Daoy (cell line): ENCODE measurements around the gene ARL15. TPM values are rescaled to one million over a fixed set of nuclear protein-coding genes. Genes with fewer than 3 reads are reported as not detected.
A peak's percentile ranks its signal among the peaks of the same experiment; 100 is the strongest.

ENCODE experiments used
- DNase-seq: peaks from one replicate; pipeline ENCODE4 v3.0.0-alpha.2; 2015; ENCODE audit warnings: low read depth
- total RNA-seq: library from RNA; depleted of rRNA; stranded (reverse); fragments of >200 nt; shearing (Covaris generic); gene quantifications from 2 replicates; pipeline ENCODE4 v1.2.3, GENCODE V29; 2014

Gene ARL15
- total RNA-seq, 1 experiment from 2014 or later, result 5.9 TPM

DNA sequence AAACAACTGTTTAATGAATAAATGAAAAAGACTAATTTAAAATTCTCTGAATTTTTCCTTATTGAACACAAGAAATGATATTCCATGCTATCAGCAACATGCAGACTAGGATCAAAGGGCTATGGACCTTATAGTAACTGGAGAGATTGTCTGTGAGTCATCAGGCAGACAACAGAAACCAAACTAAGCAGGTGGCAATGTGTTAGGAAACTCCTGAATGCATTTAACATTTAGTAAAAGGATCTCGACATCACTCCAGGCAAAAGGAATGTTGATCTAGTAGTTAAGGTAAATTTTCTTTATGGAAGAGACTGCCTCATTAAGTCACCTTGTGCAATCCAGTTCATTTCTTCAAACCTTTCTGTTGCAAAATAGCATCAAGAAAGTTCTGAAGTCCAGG, 58.4 kb downstream of the ARL15 start:
- DNase-seq, result no peak

DNA sequence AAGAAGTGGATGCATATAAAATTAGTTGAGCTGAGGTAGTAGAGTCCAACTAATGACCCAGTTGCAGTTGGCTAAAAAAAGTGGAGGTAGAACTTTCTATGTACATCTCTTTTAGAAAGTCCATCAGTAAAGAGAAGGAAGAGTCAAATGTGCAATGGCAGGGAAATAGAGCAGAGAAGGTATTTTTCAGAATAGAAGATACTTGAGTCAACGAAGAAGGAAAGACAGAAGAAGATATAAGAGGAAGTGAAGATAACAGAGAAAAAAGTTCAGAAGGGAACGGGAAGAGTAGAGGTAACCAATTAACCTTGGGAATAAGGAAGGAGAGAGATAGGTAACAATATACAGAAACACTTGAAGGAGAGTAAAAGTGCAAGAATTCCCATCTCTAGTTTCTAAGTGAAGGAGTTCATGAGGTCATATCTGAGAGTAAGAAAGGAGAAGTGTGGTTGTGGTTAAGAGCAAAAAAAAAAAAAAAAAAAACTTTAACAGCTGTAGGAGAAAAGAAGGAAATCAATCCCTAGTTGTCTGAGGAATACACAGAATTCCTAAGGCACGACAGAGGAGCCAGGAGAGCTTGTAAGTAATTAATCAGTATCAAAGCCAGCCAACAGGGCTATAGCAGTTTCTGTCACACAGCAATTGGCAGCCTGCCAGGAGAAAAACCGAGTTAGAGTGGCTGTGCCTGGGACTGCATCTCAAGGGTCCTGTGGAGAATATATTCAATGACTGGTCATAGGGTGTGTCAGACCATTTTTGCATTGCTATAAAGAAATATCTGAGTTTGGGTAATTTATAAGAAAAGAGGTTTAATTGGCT, 61.0 kb downstream of the ARL15 start:
- peak; percentile 10 for DNase-seq

DNA sequence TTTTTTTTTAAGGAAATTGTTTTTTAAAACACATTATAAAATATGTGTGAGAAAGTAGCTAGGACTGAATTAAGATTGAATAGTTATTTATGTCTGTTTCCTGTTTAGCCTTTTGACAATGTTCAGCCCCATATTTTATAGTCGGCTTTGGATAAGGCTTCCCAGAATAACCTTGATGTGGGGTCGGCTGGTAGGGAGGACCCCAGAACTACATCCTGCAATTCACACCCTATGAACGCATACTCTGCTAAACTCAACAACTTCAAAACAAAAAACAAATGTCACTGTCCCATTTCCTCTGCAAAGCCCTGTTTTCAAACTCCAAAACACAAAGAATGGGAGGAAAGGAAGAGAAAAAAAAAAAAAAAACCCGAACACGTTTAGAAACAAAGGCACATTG, 63.1 kb downstream of the ARL15 start:
- no peak for DNase-seq

DNA sequence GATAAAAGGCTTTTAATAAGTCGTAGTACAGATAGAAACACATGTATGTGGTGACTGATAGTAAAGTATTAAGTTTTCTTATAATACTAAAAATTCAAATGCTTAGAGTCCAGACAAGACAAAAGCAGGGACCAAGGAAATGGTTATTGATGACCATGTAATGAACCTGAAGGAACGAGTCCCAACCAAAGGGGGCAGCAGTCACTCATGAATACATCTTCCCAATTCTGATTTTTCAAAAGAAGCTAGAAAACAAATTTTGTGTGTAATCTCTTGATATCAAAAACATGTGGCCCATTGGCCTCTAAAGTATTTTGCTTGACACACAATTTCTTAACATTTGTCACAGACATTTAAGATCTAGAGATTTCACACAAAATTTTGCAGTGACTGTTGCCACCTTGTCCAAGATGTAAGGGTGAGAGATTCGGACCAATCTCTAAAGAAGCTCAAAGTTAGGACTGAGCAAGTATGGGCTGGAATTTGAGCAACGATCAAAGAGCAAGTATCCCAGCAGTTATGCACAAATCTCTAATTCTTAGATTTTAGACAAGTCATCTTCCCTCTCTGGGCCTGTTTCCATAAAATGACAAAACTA, 66.8 kb downstream of the ARL15 start:
- DNase-seq, result peak; percentile 37

DNA sequence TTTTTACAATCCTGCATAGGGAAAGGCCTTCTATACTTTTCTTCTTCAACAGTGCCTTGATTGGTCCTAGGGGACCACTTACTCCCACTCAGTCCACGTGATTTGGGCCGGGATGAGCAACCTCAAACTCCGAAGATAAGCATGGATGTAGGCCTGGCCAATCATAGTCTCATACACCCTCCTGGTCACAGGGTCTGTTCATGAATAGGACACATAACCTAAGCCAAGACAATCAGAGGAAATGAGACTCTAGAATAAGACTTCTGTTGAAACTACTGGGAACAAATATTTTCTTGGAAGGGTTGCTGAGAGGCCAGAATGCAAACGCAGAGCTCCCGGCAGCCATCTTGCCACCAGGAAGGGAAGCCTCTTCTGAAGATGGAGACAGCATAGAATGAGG, 68.1 kb downstream of the ARL15 start:
- DNase-seq, result no peak

DNA sequence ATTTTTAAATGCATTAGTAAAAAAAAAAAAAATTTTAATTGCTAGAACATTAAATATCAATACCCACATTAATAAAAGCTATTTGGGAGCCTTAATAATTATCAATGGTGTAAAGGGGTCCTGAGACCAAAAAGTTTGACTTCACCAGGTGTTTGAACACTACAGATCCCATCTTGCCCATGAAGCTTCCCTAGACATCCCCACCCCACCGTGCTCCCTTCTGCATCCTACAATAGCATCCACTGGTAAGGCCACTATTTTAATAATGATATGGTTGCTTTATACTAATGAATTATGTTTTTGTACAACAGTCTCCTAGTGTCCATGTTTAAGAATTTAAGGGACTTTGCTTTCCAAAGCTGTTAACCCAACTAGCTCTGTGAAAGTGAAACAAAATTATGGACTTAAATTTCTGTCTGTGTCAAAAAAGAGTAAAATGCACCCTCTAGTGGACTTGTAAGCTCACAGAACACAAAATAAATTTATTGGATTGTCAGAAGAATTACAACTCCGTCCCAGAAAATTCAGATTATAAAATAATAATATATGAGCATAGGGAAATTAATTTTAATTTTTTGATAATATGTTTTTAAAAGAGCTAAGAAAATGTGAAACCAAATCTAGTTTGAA, 76.0 kb downstream of the ARL15 start:
- no peak for DNase-seq

DNA sequence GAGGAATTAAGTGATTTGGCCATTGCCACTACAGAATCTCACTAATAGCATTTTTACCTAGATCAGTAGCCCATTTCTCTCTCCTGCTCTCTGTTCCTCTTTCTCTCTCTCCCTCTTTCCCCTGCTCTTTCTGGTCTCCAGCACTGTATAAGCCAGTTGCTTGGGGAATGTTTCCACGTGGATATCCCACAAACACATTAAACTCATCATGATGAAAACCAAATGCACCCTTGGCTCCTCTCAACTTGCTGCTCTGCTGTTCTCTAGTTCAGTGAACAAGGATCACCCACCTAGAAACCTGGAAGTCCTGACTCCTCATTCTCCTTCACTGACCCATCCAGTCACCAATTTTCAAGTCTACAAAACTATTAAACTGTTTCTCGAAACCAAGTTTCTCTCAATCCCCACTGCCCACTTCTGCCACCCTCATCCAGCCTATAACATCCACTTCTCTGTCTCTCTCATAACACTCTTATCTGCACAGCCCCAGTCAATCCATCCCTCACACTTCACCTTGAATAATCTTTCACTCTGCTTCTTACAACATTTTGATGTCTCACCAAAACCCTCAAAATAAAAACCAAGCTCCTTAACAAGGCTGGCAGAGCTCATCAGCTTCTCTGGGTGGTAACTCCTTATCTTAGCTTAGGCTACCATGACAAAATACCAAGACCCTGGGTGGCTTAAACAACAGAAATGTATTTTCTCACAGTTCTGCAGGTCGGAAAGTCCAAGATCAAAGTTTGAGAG, 79.3 kb downstream of the ARL15 start:
- DNase-seq, result no peak

DNA sequence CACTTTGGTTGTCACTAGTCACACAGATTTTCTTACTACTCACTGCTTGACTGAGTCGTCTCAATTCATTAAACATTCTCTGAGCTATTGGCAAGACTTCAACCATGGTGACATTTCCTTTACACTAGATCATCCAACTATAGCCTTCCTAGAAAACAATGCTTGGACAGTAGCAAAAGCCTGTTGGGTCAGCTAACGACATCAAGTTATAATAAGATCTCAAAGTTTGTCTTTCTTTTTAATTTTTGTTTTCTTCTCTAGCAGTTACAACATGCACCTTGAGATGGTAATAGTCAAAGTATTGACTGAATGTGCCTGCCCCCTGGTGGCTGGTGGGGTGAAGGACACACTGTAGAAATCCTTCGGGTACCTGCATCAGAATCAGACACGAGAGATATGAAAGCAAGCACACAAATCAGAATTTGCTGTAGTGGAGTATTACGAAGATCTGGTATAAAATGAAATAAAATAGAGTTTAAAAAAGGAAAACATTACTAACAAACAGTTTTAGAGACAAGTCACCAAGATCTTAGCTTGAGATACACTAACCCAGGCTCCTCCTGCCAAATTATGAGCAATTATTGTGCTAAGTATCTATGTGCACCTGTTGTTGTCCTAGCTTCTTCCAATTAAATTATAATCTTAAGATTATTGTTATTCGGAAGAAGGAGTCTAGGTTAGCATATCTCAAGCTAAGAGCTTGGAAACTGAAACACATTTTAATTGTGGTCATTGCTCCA, 81.2 kb downstream of the ARL15 start:
- peak; percentile 50 for DNase-seq

DNA sequence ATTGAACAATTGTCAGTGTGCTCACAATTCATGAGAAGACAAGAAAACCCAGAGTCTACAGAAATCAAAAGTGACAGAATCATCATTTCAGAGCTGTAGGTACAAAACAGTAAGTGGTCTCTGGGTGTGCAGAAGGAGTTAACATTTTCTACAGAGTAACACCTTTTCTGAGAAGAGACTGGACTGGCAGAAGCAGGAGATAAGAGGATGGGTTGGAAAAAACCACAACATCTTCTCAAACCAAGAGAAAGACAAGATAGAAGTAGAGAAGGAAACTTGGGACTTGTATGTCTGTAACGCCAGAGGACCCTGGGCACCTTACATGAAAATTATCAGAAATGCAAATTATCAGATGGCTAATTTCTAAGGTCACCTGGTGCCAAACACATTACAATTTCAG, 82.6 kb downstream of the ARL15 start:
- no peak for DNase-seq

DNA sequence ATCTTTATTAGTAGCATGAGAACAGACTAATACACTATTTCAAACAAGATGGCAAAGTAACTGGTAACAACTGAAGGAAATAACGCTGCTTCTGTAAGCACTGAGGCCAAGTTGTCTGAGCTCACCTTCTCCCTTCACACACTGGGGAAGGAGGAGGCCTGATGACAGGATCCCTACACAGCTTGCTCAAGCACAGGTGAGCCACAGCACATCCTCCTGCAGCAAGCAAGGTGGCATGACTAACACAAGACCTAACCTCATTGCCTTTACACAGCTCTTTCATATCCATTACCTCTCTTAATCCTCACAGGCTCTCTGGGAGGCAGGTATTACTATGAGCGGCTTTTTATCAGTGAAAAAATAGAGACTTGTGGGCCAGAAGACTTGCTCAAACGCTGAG, 83.3 kb downstream of the ARL15 start:
- DNase-seq, result no peak

DNA sequence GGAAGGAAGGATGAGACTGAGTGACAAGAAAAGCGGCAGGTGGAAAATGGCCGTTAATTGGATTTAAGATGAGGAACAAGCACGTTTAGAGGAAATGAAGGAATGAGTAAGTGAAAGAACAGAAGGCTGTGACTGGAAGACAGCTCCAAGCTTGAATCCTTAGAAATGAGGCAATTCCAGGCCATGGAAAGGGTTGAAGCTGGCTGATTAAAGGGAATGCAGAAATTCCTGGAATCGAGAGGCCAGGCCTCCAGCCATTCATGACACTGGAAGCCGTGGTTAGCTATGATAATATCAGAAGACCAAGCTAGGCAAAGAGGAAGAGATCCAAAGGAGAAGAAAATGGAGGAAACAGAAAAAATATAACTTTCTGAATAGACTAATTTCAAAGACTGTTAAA, 84.2 kb downstream of the ARL15 start:
- DNase-seq, result no peak

DNA sequence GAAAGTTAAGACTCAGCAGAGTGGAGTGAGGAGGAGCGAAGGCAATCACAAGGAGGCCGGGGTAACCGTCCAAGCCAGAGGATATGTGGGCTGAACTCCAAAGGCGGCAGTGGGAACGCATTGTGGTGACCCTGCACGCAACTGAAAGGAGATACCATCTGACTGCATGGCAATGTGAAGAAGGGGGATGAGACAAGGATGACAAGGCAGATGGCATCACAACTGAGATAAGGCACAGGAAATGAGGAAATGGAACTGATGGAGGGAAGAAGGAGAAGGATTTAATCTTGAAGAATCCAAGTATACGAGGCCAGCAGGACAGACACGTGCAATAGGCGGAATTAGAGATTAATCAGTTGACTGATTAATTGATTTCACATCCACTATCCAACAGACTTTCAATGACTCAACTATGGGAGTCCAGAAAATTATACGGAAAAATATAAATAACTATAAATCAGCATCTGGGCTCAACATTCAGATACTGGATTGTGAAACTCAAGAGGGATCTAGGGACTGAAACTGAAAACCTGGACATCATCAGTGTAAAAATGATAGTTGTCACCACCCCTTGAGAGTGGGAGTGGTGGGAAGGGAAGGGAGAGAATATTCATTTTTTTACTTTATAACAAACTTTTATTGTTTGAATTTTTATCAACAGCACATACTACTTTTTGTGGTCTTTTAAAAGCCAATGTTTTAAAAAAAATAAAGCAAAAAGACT, 86.1 kb downstream of the ARL15 start:
- no peak for DNase-seq

DNA sequence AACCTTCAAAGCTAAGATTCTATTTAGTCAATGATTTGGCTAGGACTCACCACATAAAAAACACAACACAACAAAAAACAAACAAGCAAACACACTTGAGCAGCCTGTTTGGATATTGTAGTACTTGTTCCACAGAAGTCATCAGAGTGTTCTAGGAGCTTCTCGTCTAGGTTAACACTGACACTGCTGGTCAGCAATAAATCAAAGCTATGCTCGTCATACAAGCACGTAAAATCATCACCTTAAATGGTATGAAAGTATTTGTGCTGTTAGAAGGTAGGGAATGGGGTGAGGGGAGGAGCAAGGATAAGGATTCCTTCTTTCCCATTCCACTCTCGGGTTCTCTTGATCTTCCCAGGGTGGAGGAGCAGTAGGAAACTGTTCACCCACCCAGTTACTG, 88.0 kb downstream of the ARL15 start:
- DNase-seq, result no peak

DNA sequence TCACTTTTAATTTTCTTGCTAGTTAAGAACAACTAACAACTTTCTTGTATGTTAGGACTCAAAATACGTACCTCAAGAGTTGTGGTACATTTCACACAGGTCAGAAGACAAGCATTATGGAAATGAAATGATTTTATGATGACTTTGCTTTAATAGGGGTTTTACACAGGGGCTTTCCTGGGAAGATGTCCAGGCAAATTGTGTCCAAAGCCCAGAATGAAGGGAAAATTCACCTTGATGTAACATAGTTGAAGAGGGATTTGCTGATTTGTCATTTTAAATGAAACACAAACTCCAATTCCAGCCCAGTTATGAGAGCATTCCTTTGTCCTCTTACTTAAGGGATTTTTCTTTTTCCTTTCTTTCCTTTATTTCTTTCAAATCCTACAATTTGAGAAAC, 89.2 kb downstream of the ARL15 start:
- no peak for DNase-seq

DNA sequence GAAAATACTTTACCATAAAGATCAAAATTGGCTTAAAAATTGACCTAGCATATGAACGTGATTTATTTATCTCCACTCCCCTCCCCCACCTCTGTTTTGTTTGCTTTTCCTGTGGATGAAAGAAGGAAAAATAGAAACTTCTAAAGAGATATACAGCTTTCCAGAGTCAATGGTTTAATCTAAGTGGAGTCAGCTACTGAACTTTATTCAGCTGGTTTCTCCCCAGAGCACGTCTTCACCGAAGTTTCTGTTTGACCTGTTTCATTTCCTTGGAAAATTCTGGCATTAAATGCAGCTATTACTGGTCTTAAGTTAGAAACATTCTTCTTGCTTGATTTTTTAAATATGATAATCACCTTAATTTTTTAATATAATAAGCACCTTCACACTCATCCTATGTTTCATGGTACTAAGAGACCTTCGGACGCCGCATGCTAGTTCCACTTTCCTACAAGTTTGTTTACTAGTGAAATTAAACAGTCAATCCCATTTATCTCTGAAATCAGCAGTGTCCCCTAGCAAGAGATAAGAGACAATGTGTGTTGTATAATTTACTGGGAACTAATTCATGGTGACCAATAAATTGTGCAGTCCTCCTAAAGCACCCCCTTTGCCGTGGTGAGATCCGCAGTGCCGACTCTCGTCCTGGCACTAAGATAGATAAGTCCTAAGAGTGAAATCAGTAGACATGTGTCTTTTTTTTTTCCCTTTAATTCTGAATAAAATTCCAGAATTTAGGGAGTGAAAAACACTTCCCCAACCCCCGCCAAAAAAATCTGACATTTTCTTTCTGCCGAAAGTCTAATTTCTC, 89.9 kb downstream of the ARL15 start:
- no peak for DNase-seq

DNA sequence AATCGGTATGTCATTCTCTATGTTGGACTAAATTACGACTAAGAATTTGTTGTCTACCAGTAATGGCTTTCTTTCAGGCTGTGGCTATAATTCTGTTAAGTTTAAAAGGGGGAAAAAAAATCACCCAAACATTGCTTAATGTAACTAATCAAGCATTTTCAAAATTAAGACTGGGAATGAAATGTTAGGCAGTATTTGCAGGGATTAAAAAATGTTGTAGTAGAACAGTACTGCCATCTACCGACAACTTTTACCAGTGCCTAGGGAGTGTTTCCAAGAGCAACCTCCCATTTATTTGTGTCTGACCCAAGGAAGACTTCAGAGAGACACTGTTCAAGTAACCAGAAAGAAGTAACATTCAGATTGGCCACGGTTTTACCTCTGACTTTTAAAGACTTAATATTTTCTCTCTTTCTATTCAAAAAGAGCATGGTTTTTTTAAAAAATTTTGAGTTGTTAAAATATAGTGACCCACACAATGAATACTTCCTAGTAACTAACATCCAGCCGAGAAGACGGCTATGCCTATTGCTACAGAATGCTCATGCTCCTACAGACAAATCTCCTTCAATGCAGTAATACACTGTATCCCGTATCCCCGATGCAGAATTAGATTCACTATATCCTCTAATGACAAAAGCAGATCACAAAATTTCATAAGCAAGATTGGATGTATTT, 92.4 kb downstream of the ARL15 start:
- peak; percentile 51 for DNase-seq

DNA sequence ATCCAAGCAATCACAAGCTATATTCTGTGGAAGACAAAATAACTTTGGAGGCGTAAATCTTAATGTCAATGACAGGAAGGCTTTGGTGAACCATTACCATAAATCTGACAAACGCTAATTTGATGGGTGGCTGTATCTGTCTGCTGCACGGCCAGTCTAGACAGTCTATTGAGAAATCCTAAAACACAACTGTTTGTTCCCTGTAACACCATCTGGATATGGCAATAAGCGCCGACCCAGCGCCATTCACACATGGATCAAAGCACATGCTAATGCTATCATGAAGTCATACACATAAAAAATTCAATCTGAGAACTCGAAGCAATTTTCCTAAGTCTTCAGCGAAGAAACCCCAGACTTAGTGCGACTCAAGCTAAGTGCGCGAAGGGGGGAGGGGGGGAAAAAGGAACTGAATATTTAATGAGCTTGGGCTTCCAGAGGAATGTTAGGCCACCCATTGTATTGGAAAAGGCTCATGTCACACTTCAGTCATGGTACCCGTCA, 95.1 kb downstream of the ARL15 start:
- DNase-seq, result no peak

DNA sequence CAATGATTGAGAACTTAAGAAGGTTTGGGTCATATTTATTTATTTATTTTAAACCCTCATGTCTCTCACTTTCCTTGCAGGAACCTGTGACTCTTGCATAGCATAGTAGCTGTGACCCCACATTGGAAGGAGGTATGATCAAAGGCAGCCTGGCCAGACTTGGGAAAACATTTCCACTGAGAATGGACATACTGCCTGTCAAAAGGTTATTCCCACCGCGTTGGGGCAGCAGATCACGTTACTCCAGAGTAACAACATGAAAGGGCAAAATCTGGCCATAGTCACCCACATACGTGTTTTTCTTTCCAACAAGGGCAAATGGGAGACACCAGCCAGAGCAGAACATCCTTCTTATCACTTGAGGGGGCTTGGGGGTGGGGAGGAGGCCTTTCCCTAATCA, 95.7 kb downstream of the ARL15 start:
- no peak for DNase-seq

DNA sequence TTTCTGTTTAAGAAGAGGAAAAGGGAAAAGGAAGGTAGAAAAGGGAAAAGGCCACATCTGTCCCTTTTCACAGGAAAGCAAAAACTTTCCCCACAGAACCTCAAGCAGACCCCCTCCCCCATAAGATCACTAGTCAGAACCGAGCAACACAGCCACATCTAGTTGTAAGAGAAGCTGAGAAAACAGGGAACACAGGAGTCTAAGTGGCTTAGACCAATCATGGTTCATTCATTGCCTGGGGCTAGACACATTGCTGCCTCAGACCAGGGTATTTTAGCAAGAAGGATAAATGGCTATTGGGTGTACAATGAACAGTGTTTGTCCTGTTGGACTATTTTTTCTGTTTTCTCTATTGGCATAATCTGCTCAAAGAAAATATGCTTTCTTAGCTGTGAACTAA, 98.0 kb downstream of the ARL15 start:
- DNase-seq, result no peak
